IMR-90 (cell line): Measurements from ENCODE around the gene LDHD.

Experiments used
- RAD21 ChIP-seq: IDR thresholded peaks from 2 replicates; pipeline ENCODE4 v1.6.1; 2012; ENCODE audit warnings: low read length, improper control_type of control experiment
- RCOR1 ChIP-seq: IDR thresholded peaks from 2 replicates; pipeline ENCODE4 v1.6.1; 2012; ENCODE audit warnings: mild to moderate bottlenecking, low read length, improper control_type of control experiment; ENCODE audit not compliant: insufficient replicate concordance
- TF ChIP-seq, protein P1 (sequence below): conservative IDR thresholded peaks from 2 replicates; pipeline ENCODE4 v1.5.1; 2012; ENCODE audit warnings: mild to moderate bottlenecking, low read depth, low read length, improper control_type of control experiment

DNA sequence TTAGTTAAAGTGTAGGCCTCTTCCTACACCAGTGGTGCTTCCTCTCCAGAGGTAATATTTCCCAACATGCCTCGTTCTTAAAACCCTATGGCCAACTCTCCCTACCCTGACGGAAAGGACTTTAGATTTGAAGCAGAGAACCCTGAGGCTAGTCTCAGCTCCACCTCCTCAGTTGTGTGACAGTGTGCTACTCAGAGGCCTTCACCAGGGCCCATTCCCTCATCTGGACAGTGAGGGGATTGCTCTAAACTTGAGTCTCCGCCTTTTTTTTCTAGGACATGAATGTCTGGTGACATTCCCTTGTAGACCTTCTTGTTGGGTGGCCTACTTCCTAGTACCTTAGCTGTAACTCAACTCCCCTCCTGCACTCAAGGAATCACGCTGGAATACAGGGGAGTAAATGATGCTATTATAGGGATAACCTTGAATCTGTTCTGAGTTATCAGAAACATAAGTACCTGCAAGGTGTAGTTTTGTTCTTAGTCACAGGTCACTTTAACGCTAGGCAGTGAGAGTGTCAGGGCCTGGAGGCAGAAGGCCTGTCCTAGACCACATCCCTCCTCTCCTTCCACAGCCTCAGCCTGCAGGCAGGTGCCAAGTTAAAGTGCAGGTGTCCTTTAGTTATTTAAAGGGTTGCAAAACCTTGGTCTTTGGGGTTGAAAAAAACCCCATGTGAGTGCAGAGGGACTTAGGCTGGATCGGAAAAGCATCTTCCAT, 26.9 kb downstream of the LDHD start:
- TF ChIP-seq, protein P1, sequence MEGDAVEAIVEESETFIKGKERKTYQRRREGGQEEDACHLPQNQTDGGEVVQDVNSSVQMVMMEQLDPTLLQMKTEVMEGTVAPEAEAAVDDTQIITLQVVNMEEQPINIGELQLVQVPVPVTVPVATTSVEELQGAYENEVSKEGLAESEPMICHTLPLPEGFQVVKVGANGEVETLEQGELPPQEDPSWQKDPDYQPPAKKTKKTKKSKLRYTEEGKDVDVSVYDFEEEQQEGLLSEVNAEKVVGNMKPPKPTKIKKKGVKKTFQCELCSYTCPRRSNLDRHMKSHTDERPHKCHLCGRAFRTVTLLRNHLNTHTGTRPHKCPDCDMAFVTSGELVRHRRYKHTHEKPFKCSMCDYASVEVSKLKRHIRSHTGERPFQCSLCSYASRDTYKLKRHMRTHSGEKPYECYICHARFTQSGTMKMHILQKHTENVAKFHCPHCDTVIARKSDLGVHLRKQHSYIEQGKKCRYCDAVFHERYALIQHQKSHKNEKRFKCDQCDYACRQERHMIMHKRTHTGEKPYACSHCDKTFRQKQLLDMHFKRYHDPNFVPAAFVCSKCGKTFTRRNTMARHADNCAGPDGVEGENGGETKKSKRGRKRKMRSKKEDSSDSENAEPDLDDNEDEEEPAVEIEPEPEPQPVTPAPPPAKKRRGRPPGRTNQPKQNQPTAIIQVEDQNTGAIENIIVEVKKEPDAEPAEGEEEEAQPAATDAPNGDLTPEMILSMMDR = no peak
- TF ChIP-seq RCOR1 (no peak), RAD21 (no peak)
